ENCODE measurements around the gene NLRP14.

DNA sequence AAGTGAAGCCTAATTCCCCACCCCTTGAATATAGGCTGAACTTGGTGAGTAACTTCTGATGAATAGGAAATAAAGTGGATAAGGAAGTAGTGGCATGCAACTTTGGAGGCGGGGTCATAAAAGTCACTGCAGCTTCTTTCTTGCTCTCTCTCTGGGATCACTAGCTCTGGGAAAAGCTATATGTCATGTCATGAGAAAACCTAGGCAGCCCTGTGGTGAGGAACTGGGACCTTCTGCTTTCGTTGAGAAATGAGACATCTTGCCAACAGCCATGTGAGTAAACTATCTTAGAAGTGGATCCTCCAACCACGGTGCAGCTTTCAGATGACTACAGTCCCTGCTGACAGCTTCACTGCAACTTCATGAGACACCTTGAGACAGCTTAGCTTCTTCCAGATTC, 15.8 kb upstream of the NLRP14 start:
- TF ChIP-seq, protein P1, sequence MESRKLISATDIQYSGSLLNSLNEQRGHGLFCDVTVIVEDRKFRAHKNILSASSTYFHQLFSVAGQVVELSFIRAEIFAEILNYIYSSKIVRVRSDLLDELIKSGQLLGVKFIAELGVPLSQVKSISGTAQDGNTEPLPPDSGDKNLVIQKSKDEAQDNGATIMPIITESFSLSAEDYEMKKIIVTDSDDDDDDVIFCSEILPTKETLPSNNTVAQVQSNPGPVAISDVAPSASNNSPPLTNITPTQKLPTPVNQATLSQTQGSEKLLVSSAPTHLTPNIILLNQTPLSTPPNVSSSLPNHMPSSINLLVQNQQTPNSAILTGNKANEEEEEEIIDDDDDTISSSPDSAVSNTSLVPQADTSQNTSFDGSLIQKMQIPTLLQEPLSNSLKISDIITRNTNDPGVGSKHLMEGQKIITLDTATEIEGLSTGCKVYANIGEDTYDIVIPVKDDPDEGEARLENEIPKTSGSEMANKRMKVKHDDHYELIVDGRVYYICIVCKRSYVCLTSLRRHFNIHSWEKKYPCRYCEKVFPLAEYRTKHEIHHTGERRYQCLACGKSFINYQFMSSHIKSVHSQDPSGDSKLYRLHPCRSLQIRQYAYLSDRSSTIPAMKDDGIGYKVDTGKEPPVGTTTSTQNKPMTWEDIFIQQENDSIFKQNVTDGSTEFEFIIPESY (CRISPR knock-in tag; IDR thresholded peaks at IDR 0.05), result no peak
- TF ChIP-seq EZH2 (IDR thresholded peaks at IDR 0.05; ENCODE audit: borderline replicate concordance, low read depth, low read length), result no peak
- TF ChIP-seq, protein P2, sequence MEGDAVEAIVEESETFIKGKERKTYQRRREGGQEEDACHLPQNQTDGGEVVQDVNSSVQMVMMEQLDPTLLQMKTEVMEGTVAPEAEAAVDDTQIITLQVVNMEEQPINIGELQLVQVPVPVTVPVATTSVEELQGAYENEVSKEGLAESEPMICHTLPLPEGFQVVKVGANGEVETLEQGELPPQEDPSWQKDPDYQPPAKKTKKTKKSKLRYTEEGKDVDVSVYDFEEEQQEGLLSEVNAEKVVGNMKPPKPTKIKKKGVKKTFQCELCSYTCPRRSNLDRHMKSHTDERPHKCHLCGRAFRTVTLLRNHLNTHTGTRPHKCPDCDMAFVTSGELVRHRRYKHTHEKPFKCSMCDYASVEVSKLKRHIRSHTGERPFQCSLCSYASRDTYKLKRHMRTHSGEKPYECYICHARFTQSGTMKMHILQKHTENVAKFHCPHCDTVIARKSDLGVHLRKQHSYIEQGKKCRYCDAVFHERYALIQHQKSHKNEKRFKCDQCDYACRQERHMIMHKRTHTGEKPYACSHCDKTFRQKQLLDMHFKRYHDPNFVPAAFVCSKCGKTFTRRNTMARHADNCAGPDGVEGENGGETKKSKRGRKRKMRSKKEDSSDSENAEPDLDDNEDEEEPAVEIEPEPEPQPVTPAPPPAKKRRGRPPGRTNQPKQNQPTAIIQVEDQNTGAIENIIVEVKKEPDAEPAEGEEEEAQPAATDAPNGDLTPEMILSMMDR (IDR thresholded peaks at IDR 0.05 in 2 of 3, conservative IDR thresholded peaks at IDR 0.05 in 1 of 3; ENCODE audit: insufficient read depth in 2 of 3, low read depth in 1 of 3, low read length in 3 of 3), result no peak

Measured in K562 (cell line).